Activated naive CD4-positive, alpha-beta T cell treated with anti-CD3 and anti-CD28 coated beads for 36 hours (primary cell): ENCODE measurements around the gene AMIGO3. TPM values are rescaled to one million over a fixed set of nuclear protein-coding genes. Genes with fewer than 3 reads are reported as not detected.

Experiments used
- CTCF ChIA-PET: fragments of 350-600 bp; sonication (Branson Sonifier 250); formaldehyde crosslinking; loops from one replicate; lab custom pipeline; 2021; ENCODE audit warnings: antibody characterized with exemption; lab: Charles Lee
- DNase-seq: peaks from one replicate; pipeline ENCODE4 v3.0.0-alpha.2; 2020
- H3K27ac Mint-ChIP-seq: one replicate; pipeline ENCODE4 v1.8.0; 2021; ENCODE audit warnings: mild to moderate bottlenecking, mixed read lengths
- H3K27me3 Mint-ChIP-seq: one replicate; pipeline ENCODE4 v1.8.0; 2021; ENCODE audit warnings: low read depth, mixed read lengths
- H3K36me3 Mint-ChIP-seq: one replicate; pipeline ENCODE4 v1.8.0; 2021; ENCODE audit warnings: low read depth, mixed read lengths
- H3K4me1 Mint-ChIP-seq: one replicate; pipeline ENCODE4 v1.8.0; 2021; ENCODE audit warnings: low read depth, mixed read lengths
- H3K4me3 Mint-ChIP-seq: one replicate; pipeline ENCODE4 v1.8.0; 2021; ENCODE audit warnings: mild to moderate bottlenecking, moderate library complexity, mixed read lengths
- H3K9me3 Mint-ChIP-seq: one replicate; pipeline ENCODE4 v1.8.0; 2021; ENCODE audit warnings: mixed read lengths
- intact Hi-C: fragments of 100-400 bp; cut with micrococcal nuclease; formaldehyde crosslinking; loops from one replicate; pipeline ENCODE4 v1.15.1; 2023
- total RNA-seq, 2 experiments: library from RNA; stranded (reverse); gene quantifications; one replicate each; pipeline ENCODE4 v1.2.3, GENCODE V29; 2021

AMIGO3 gene
- total RNA-seq, 2 experiments from 2014 or later = not detected

- Mint-ChIP-seq H3K9me3 (no peaks in the 10 kb centered on the region), H3K4me1 (peaks cover 20% of the 10 kb centered on the region), H3K4me3 (no peak overlapping the region), H3K36me3 (no peaks in the 10 kb centered on the region), H3K27ac (no peak overlapping the region), H3K27me3 (no peaks in the 10 kb centered on the region)
- DNase-seq = no peak
- intact Hi-C loops = no loop called here
- CTCF ChIA-PET = interaction anchor here (0.5 kb wide), 1 partner anchor 35 kb away, joined by 3 read pairs; no protein-coding TSS in a partner anchor
These were observed 3.3 kb downstream of the AMIGO3 start for GRCh38 chr3:49716169-49716568.

DNA sequence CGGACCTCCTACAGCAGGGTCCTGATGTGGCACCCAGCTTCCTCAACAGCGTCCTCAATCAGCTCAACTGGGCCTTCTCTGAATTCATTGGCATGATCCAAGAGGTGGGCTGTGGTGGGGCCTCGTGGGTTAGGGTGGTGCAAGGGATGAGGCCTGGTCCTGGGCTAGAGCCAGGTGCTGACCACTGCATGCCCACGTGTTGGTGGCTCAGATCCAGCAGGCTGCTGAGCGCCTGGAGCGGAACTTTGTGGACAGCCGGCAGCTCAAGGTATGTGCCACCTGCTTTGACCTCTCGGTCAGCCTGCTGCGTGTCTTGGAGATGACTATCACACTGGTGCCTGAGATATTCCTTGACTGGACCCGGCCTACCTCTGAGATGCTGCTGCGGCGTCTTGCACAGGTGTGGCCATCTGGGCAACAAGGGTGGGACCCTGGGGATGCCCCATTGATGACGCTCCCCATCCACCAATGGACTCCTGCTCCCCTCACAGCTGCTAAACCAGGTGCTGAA is 3.8 kb downstream of the AMIGO3 start:
- Mint-ChIP-seq H3K27ac (no peak overlapping the region), H3K4me3 (no peak overlapping the region), H3K9me3 (no peaks in the 10 kb centered on the region), H3K36me3 (no peaks in the 10 kb centered on the region), H3K27me3 (no peaks in the 10 kb centered on the region), H3K4me1 (peaks cover 15% of the 10 kb centered on the region)
- intact Hi-C loops = no loop called here
- CTCF ChIA-PET = interaction anchor here (0.5 to 0.7 kb wide), 2 partner anchors 35 to 123 kb away, joined by 3 read pairs; no protein-coding TSS in a partner anchor
- no peak for DNase-seq

GRCh38 chr3:49714728-49715550 is 4.5 kb downstream of the AMIGO3 start:
- no peak for DNase-seq
- Mint-ChIP-seq H3K27ac (no peak overlapping the region), H3K9me3 (no peaks in the 10 kb centered on the region), H3K4me1 (peaks cover 13% of the 10 kb centered on the region), H3K4me3 (no peak overlapping the region), H3K36me3 (no peaks in the 10 kb centered on the region), H3K27me3 (no peaks in the 10 kb centered on the region)
- intact Hi-C loops = no loop called here
- CTCF ChIA-PET = interaction anchor here (0.7 kb wide), 1 partner anchor 124 kb away, joined by 3 read pairs; no protein-coding TSS in a partner anchor

- Mint-ChIP-seq H3K4me3 (no peak overlapping the region), H3K4me1 (peaks cover 2% of the 10 kb centered on the region), H3K27me3 (no peaks in the 10 kb centered on the region), H3K36me3 (no peaks in the 10 kb centered on the region), H3K27ac (no peak overlapping the region), H3K9me3 (no peaks in the 10 kb centered on the region)
- CTCF ChIA-PET = no interaction called here
- intact Hi-C loops = no loop called here
- no peak for DNase-seq
These were observed 6.0 kb downstream of the AMIGO3 start for GRCh38 chr3:49713336-49714105.

DNA sequence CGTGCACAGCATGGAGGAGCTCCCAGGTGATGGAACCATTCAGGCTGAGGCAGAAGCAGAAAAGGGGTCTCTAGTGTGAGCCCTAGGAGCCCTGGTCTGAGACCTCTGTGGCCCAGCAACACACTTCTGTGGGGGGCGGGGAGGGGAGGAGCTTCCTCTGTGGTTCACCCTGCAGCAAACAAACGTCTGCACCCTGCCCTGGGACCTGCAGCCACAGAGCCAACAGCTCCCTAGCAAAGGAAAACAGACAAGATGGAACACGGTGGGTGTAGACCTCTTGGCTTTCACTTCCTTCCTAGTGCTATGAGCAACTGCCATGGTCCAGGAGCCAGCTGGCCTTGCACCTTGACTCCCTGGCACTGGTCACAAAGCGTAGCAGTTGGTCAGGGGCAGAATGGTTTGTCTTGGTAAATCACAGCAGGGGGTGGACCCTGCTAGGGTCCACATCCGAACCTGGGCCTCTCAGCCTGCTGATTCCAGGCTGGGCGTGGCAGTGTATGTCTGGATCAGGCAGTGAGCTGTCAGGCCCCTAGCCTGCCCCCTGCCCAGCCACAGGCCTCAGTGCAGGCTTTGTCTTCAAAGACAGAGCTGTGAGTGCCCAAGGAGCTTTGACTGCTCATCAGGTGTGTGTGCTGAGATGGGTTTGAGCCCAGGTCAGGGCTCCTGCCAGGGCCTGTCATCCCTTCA is 6.7 kb downstream of the AMIGO3 start:
- intact Hi-C loops = no loop called here
- Mint-ChIP-seq H3K27me3 (no peaks in the 10 kb centered on the region), H3K27ac (no peak overlapping the region), H3K4me1 (no peaks in the 10 kb centered on the region), H3K36me3 (no peaks in the 10 kb centered on the region), H3K9me3 (no peaks in the 10 kb centered on the region), H3K4me3 (no peak overlapping the region)
- DNase-seq = no peak
- CTCF ChIA-PET = interaction anchor here (0.8 to 1.1 kb wide), 2 partner anchors 12 to 173 kb away, joined by 3 to 4 read pairs; no protein-coding TSS in a partner anchor

- no peak for DNase-seq
- Mint-ChIP-seq H3K9me3 (no peaks in the 10 kb centered on the region), H3K4me3 (no peak overlapping the region), H3K27me3 (no peaks in the 10 kb centered on the region), H3K36me3 (no peaks in the 10 kb centered on the region), H3K4me1 (no peaks in the 10 kb centered on the region), H3K27ac (no peak overlapping the region)
- CTCF ChIA-PET = interaction anchor here (0.8 to 1.1 kb wide), 2 partner anchors 11 to 172 kb away, joined by 3 to 4 read pairs; no protein-coding TSS in a partner anchor
- intact Hi-C loops = no loop called here
These were observed 7.3 kb downstream of the AMIGO3 start for GRCh38 chr3:49712166-49712565.

- Mint-ChIP-seq H3K4me1 (no peaks in the 10 kb centered on the region), H3K4me3 (no peak overlapping the region), H3K9me3 (no peaks in the 10 kb centered on the region), H3K36me3 (no peaks in the 10 kb centered on the region), H3K27ac (no peak overlapping the region), H3K27me3 (no peaks in the 10 kb centered on the region)
- no peak for DNase-seq
- CTCF ChIA-PET = no interaction called here
- intact Hi-C loops = no loop called here
These were observed 8.0 kb downstream of the AMIGO3 start for GRCh38 chr3:49711489-49711888.

DNA sequence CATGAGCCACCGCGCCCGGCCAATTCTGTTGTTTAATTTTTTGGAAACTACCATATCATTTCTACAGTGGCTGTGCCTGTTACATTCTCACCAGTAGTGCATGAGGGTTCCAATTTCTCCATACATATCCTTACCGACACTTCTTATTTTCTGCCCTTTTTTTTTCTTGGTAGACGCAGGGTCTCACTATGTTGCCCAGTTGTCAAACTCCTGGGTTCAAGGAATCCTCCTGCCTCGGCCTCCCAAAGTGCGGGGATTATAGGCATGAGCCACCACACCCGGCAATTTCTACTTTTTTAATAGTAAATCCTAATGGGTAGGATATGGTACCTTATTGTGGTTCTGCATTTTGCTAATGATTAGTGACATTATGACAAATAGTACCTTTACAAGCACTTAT is 9.6 kb downstream of the AMIGO3 start:
- no peaks in the 10 kb centered on the region for H3K36me3 Mint-ChIP-seq
- H3K4me1 Mint-ChIP-seq = no peaks in the 10 kb centered on the region
- no peaks in the 10 kb centered on the region for H3K27me3 Mint-ChIP-seq
- no peaks in the 10 kb centered on the region for H3K9me3 Mint-ChIP-seq
- no peak overlapping the region for H3K27ac Mint-ChIP-seq
- CTCF ChIA-PET = interaction anchor here (0.8 kb wide), 1 partner anchor 129 kb away, joined by 3 read pairs; no protein-coding TSS in a partner anchor
- no peak for DNase-seq
- intact Hi-C loops = no loop called here
- no peak overlapping the region for H3K4me3 Mint-ChIP-seq

- no peaks in the 10 kb centered on the region for H3K27me3 Mint-ChIP-seq
- H3K4me1 Mint-ChIP-seq = no peaks in the 10 kb centered on the region
- CTCF ChIA-PET = no interaction called here
- H3K4me3 Mint-ChIP-seq = no peak overlapping the region
- no peaks in the 10 kb centered on the region for H3K36me3 Mint-ChIP-seq
- intact Hi-C loops = no loop called here
- no peaks in the 10 kb centered on the region for H3K9me3 Mint-ChIP-seq
- DNase-seq = no peak
- no peak overlapping the region for H3K27ac Mint-ChIP-seq
These were observed 12.4 kb downstream of the AMIGO3 start for GRCh38 chr3:49707113-49707480.

- DNase-seq = no peak
- no peaks in the 10 kb centered on the region for H3K9me3 Mint-ChIP-seq
- no peak overlapping the region for H3K27ac Mint-ChIP-seq
- H3K4me3 Mint-ChIP-seq = no peak overlapping the region
- no peaks in the 10 kb centered on the region for H3K4me1 Mint-ChIP-seq
- CTCF ChIA-PET = interaction anchor here (0.5 to 0.6 kb wide), 2 partner anchors 77 to 139 kb away, joined by 3 to 4 read pairs; no protein-coding TSS in a partner anchor
- no peaks in the 10 kb centered on the region for H3K27me3 Mint-ChIP-seq
- intact Hi-C loops = no loop called here
- H3K36me3 Mint-ChIP-seq = no peaks in the 10 kb centered on the region
These were observed 12.9 kb downstream of the AMIGO3 start for GRCh38 chr3:49706456-49707112.

- intact Hi-C loops = no loop called here
- H3K36me3 Mint-ChIP-seq = no peaks in the 10 kb centered on the region
- H3K27me3 Mint-ChIP-seq = no peaks in the 10 kb centered on the region
These were observed 14.0 kb downstream of the AMIGO3 start for GRCh38 chr3:49705390-49705960.

More at GRCh38 chr3:49705390-49705960, 14.0 kb downstream of the AMIGO3 start:
- H3K4me3 Mint-ChIP-seq = no peak overlapping the region
- DNase-seq = no peak
- CTCF ChIA-PET = no interaction called here
- H3K4me1 Mint-ChIP-seq = no peaks in the 10 kb centered on the region
- no peaks in the 10 kb centered on the region for H3K9me3 Mint-ChIP-seq
- H3K27ac Mint-ChIP-seq = no peak overlapping the region
